Measurements from ENCODE around the gene AZIN2. TPM values are rescaled to one million over a fixed set of nuclear protein-coding genes. Genes with fewer than 3 reads are reported as not detected.

Gene AZIN2
- total and polyA plus RNA-seq, 4 donors = 15.1 to 33.2 (median 25.8) TPM

DNA sequence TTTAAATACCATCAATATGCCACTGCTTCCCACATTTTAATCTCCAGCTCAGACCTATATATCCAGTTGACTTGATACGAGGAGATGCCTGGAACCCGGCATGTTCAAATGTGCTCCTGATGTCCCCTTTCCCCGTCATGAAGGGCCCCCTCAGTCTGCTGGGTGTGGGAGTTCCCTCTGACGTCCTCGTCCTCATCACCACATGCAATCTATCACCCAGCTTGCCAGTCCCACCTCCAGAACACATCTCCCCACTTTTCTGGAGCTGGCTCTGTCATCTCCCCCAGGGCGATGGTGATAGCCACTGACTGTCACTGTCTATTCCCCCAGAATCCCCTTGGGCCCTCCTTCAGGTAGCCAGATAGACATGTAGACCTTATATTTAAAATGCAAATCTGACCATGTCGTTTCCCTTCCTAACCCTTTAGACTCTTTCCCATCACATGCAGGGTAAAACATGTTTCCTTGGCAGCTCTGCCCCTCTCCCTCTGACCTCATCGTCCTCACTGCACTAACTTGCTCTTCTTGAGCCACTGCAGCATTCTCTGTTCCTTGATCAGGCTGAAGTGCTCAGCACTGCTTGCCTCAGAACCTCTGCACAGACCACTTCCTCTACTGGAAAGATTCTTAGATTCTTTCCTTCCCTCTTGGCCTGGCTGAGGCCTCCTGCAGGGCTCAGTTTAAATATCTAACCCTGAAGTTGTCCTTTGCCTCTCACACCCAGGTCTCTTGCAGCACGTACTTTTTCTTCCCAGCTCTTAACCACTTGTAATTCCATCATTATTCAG, 7.4 kb downstream of the AZIN2 start:
- Histone ChIP-seq H3K4me3 (ENCODE audit: low read depth, low read length) (no peak overlapping the region), H3K36me3 (ENCODE audit: control insufficient read depth, insufficient read depth, low read length) (no peaks in the 10 kb centered on the region), H3K27ac (ENCODE audit: low read depth, low read length) (no peak overlapping the region), H3K4me1 (ENCODE audit: control insufficient read depth, insufficient read depth, low read length) (peaks cover 26% of the 10 kb centered on the region), H3K9me3 (ENCODE audit: control insufficient read depth, insufficient read depth, low read length) (no peaks in the 10 kb centered on the region), H3K27me3 (ENCODE audit: control insufficient read depth, insufficient read depth, low read length) (no peaks in the 10 kb centered on the region)
- no peak for DNase-seq (ENCODE audit: low read depth in 4 of 6, low spot score in 6 of 6)
- WGBS (ENCODE audit: insufficient coverage) = 60% methylated on average over 8 of the region's 9 CpGs

DNA sequence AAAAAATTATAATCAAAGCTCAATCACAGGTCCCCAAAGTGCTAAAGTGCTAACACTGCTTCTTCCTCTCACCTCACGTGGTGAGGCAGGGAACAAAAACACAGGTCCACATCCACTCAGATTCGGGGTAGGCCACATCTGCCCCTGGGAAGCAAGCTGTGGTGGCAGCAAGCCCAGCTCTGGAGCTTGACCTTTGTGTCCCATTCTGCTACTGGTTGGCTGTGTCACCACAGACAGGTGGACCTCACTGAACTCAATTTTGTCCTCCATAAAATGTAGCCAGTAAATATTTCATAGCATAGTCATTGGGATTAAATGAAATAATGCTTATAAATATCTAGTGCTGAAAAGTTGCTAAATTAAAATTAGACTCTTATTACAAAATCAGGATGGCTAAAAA, 8.5 kb downstream of the AZIN2 start:
- Histone ChIP-seq H3K9me3 (ENCODE audit: control insufficient read depth, insufficient read depth, low read length) (no peaks in the 10 kb centered on the region), H3K27ac (ENCODE audit: low read depth, low read length) (no peak overlapping the region), H3K4me3 (ENCODE audit: low read depth, low read length) (no peak overlapping the region), H3K27me3 (ENCODE audit: control insufficient read depth, insufficient read depth, low read length) (no peaks in the 10 kb centered on the region), H3K4me1 (ENCODE audit: control insufficient read depth, insufficient read depth, low read length) (peaks cover 21% of the 10 kb centered on the region), H3K36me3 (ENCODE audit: control insufficient read depth, insufficient read depth, low read length) (peaks cover 2% of the 10 kb centered on the region)
- DNase-seq (ENCODE audit: low read depth in 4 of 6, low spot score in 6 of 6) = no peak
- 81% methylated on average over 2 of the region's 2 CpGs for WGBS (ENCODE audit: insufficient coverage)

DNA sequence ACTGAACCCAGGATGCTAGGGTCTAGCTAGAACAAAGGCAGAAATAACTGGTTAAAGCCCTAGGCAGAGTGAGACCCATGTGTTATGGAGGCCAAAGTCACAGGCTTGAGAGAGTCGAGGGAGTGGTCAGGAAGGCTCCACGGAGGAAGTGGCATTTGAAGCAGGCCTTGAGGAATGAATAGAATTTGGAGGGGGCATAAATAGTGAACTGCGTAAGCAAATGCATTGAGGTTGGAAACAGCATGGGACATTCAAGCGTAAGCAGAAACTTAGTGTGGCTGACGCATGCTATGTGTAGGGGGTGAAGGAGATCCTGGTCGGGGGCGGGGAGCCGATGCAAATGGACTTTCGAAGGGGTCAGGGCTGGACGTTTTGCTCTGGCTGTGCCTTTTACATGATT, 11.5 kb downstream of the AZIN2 start:
- Histone ChIP-seq H3K4me3 (ENCODE audit: low read depth, low read length) (no peak overlapping the region), H3K4me1 (ENCODE audit: control insufficient read depth, insufficient read depth, low read length) (peaks cover 9% of the 10 kb centered on the region), H3K9me3 (ENCODE audit: control insufficient read depth, insufficient read depth, low read length) (no peaks in the 10 kb centered on the region), H3K27me3 (ENCODE audit: control insufficient read depth, insufficient read depth, low read length) (no peaks in the 10 kb centered on the region), H3K36me3 (ENCODE audit: control insufficient read depth, insufficient read depth, low read length) (peaks cover 8% of the 10 kb centered on the region), H3K27ac (ENCODE audit: low read depth, low read length) (no peak overlapping the region)
- no peak for DNase-seq (ENCODE audit: low read depth in 4 of 6, low spot score in 6 of 6)
- WGBS (ENCODE audit: insufficient coverage) = 85% methylated on average over 10 of the region's 10 CpGs

DNA sequence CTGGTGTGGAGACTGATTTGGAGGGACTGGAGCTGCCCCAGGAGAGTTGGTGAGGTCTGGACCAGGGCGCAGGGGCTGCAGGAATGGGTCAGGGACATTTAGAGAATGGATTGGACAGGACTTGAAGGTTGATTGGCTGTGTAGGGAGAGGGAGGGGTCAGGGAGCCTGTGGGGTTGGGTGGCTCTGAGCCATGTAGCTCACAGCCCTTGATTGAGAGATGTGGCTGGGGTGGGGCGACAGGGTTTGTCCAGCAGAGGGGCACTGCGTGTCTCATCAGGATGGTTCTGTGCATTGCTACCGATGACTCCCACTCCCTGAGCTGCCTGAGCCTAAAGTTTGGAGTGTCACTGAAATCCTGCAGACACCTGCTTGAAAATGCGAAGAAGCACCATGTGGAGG, 12.1 kb downstream of the AZIN2 start:
- Histone ChIP-seq H3K9me3 (ENCODE audit: control insufficient read depth, insufficient read depth, low read length) (no peaks in the 10 kb centered on the region), H3K4me1 (ENCODE audit: control insufficient read depth, insufficient read depth, low read length) (peaks cover 9% of the 10 kb centered on the region), H3K36me3 (ENCODE audit: control insufficient read depth, insufficient read depth, low read length) (peaks cover 14% of the 10 kb centered on the region), H3K27ac (ENCODE audit: low read depth, low read length) (no peak overlapping the region), H3K4me3 (ENCODE audit: low read depth, low read length) (no peak overlapping the region), H3K27me3 (ENCODE audit: control insufficient read depth, insufficient read depth, low read length) (no peaks in the 10 kb centered on the region)
- 77% methylated on average over 4 of the region's 5 CpGs for WGBS (ENCODE audit: insufficient coverage)
- no peak for DNase-seq (ENCODE audit: low read depth in 4 of 6, low spot score in 6 of 6)

DNA sequence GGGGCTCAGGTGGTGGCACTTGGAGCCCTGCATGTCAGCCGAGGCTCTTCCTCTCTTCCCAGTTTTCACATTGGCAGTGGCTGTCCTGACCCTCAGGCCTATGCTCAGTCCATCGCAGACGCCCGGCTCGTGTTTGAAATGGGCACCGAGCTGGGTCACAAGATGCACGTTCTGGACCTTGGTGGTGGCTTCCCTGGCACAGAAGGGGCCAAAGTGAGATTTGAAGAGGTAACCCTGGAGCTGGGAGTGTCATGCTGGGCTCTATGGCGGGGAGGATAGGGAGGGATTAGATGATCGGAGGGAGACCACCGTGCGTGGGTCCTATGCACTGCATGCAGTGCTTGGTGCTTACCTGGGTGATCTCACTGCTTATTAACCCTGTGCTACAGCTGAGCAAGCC, 13.5 kb downstream of the AZIN2 start:
- peaks cover 21% of the 10 kb centered on the region for H3K36me3 ChIP-seq (ENCODE audit: control insufficient read depth, insufficient read depth, low read length)
- no peak overlapping the region for H3K27ac ChIP-seq (ENCODE audit: low read depth, low read length)
- WGBS (ENCODE audit: insufficient coverage) = 94% methylated on average over 6 of the region's 11 CpGs

DNA sequence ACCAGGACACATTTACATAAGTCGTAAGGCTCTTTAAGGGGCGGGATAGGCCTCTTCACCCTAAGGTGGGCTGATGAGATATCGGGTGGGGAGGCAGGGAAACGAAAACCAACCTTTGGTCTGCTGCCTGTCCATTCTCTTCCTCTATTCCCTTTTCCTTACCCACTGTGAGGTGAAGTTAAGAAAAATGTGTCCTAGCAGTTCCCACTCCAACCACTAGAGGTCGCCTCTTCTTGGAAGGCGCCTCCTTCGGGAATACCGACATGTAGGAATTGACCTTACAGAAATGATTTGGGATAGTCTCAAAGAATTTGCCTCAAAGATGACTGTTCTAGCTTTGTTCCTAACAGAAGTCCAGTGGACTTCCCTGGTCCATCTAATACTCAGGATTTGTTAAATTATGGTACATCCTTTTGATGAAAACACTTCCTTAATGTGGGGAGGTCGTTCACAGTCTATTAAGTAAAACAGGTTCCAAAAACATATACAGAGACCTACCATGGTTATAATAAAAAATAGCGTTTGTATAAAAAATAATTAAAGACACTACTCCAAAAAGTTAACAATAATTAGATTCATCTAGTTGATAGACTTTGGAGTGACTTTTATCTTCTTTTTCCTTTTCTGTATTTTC, 14.1 kb downstream of the AZIN2 start:
- Histone ChIP-seq H3K9me3 (ENCODE audit: control insufficient read depth, insufficient read depth, low read length) (no peaks in the 10 kb centered on the region), H3K4me3 (ENCODE audit: low read depth, low read length) (no peak overlapping the region), H3K36me3 (ENCODE audit: control insufficient read depth, insufficient read depth, low read length) (peaks cover 24% of the 10 kb centered on the region), H3K27ac (ENCODE audit: low read depth, low read length) (no peak overlapping the region), H3K4me1 (ENCODE audit: control insufficient read depth, insufficient read depth, low read length) (peaks cover 9% of the 10 kb centered on the region), H3K27me3 (ENCODE audit: control insufficient read depth, insufficient read depth, low read length) (no peaks in the 10 kb centered on the region)
- WGBS (ENCODE audit: insufficient coverage) = 62% methylated on average over 2 of the region's 10 CpGs
- DNase-seq (ENCODE audit: low read depth in 4 of 6, low spot score in 6 of 6) = peak in 3 of 6 donors; percentile 43 to 90 (median 84)

More for the DNA sequence above, 13.5 kb downstream of the AZIN2 start:
- Histone ChIP-seq H3K9me3 (ENCODE audit: control insufficient read depth, insufficient read depth, low read length) (no peaks in the 10 kb centered on the region), H3K27me3 (ENCODE audit: control insufficient read depth, insufficient read depth, low read length) (no peaks in the 10 kb centered on the region), H3K4me1 (ENCODE audit: control insufficient read depth, insufficient read depth, low read length) (peaks cover 9% of the 10 kb centered on the region), H3K4me3 (ENCODE audit: low read depth, low read length) (no peak overlapping the region)
- no peak for DNase-seq (ENCODE audit: low read depth in 4 of 6, low spot score in 6 of 6)

DNA sequence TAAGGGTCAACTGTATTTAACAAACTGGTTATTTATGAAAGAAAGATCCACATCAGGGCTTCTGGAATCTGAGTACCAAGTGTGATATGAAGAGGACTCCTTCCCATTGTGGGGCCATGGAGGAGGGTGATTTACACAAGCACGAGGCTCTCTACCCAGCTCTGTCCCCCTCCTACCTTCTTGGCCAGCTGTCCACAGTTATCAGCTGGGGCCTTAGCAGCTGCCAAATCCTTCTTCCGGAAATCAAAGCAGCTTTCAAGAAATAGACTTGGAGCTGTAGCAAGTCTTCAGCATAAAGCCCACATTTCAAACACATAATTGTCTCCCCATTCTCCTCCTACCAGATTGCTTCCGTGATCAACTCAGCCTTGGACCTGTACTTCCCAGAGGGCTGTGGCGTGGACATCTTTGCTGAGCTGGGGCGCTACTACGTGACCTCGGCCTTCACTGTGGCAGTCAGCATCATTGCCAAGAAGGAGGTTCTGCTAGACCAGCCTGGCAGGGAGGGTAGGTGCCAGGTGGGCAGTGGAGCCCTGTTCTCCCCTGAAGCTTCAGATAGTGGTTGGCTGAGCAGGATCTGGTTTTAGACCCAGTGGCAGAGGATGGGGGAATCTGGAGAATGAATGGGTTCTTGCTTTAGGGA, 15.5 kb downstream of the AZIN2 start:
- Histone ChIP-seq H3K4me3 (ENCODE audit: low read depth, low read length) (no peak overlapping the region), H3K9me3 (ENCODE audit: control insufficient read depth, insufficient read depth, low read length) (no peaks in the 10 kb centered on the region), H3K27ac (ENCODE audit: low read depth, low read length) (no peak overlapping the region), H3K27me3 (ENCODE audit: control insufficient read depth, insufficient read depth, low read length) (no peaks in the 10 kb centered on the region), H3K36me3 (ENCODE audit: control insufficient read depth, insufficient read depth, low read length) (peaks cover 28% of the 10 kb centered on the region), H3K4me1 (ENCODE audit: control insufficient read depth, insufficient read depth, low read length) (peaks cover 9% of the 10 kb centered on the region)
- 80% methylated on average over 7 of the region's 7 CpGs for WGBS (ENCODE audit: insufficient coverage)
- no peak for DNase-seq (ENCODE audit: low read depth in 4 of 6, low spot score in 6 of 6)

DNA sequence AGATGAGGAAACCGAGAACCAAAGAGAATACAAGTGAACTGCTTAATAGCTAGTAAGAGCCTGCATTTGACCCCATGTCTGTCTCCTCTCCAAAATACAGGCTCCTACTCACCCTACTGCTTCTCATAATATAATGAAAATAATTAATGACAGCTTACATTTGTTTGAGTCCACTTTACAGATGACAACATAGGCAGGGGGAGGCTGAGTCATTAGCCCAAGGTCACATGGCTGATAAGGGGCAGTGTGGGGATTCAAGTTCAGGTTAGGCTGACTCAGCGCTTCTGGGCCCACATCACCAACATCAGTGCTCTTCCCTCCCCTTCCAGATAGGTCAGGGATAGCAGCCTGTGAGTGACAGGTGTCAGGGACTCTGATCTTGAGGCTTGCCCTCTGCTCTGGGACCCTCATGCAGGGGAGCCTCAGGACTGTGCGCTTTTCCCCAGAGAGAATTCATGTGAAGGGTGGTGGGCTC, 16.2 kb downstream of the AZIN2 start:
- no CpG with 5 or more reads among the region's 3 CpGs for WGBS (ENCODE audit: insufficient coverage)
- Histone ChIP-seq H3K4me1 (ENCODE audit: control insufficient read depth, insufficient read depth, low read length) (peaks cover 4% of the 10 kb centered on the region), H3K9me3 (ENCODE audit: control insufficient read depth, insufficient read depth, low read length) (no peaks in the 10 kb centered on the region), H3K27me3 (ENCODE audit: control insufficient read depth, insufficient read depth, low read length) (no peaks in the 10 kb centered on the region), H3K4me3 (ENCODE audit: low read depth, low read length) (no peak overlapping the region), H3K36me3 (ENCODE audit: control insufficient read depth, insufficient read depth, low read length) (peaks cover 28% of the 10 kb centered on the region), H3K27ac (ENCODE audit: low read depth, low read length) (no peak overlapping the region)
- DNase-seq (ENCODE audit: low read depth in 4 of 6, low spot score in 6 of 6) = no peak

DNA sequence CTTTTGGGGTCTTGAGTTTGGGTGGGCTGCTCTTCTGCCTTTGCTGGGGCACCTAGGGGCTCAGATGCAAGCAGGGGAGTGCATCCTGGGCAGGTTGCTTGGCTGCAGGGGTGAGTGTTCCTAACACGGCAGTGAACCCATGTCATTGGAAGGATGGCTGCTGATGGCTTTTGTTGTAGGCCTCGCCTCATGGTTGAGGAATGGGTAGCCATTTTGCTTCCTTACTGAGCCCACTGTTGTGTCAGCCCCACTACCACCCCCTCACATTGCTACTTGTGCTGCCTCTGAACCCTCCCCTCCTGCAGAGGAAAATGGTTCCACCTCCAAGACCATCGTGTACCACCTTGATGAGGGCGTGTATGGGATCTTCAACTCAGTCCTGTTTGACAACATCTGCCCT, 16.8 kb downstream of the AZIN2 start:
- Histone ChIP-seq H3K36me3 (ENCODE audit: control insufficient read depth, insufficient read depth, low read length) (peaks cover 34% of the 10 kb centered on the region), H3K4me1 (ENCODE audit: control insufficient read depth, insufficient read depth, low read length) (peaks cover 2% of the 10 kb centered on the region), H3K4me3 (ENCODE audit: low read depth, low read length) (no peak overlapping the region), H3K27me3 (ENCODE audit: control insufficient read depth, insufficient read depth, low read length) (no peaks in the 10 kb centered on the region), H3K27ac (ENCODE audit: low read depth, low read length) (no peak overlapping the region), H3K9me3 (ENCODE audit: control insufficient read depth, insufficient read depth, low read length) (no peaks in the 10 kb centered on the region)
- no peak for DNase-seq (ENCODE audit: low read depth in 4 of 6, low spot score in 6 of 6)
- 90% methylated on average over 2 of the region's 4 CpGs for WGBS (ENCODE audit: insufficient coverage)

Data from spinal cord (tissue), 10 donors.